ENCODE results near the gene SLC39A8. TPM values are rescaled to one million over a fixed set of nuclear protein-coding genes. Genes with fewer than 3 reads are reported as not detected.

Gene SLC39A8
- total and polyA plus RNA-seq, 2 donors = 23.0 to 28.2 TPM

DNA sequence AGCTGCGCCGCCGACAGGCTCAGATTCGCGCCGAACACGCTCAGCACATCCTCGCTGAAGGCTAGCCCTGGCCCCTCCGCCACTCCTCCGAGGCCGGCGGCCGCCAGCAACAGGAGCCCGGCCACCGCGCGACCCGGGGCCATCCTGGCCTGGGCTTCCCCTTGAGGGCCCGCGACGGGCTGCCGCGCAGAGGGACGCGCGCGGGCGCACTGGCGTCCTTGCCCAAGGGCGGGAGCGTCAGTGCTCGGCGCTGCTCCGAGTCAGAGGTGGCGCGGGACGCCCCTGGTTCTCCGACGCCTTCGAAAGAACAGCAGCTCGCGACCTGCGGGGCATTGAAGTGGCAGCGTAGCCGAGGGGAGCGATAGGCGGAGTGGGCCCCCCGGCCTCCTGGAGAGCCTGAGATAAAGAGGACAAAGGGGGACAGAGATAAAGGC, 745 bp downstream of the SLC39A8 start:
- H3K27ac ChIP-seq (ENCODE audit: low read depth in 1 of 2, low read length in 1 of 2) = peak overlapping the region; percentile 77 to 94
- H3K4me1 ChIP-seq (ENCODE audit: control insufficient read depth in 2 of 2, insufficient read depth in 2 of 2, low read length in 2 of 2) = peaks cover 3 to 28% of the 10 kb centered on the region in 2 donors
- H3K36me3 ChIP-seq (ENCODE audit: control insufficient read depth in 2 of 2, insufficient read depth in 2 of 2, low read length in 1 of 2) = no peaks in the 10 kb centered on the region
- H3K9me3 ChIP-seq (ENCODE audit: control insufficient read depth in 2 of 2, insufficient read depth in 1 of 2, low read length in 1 of 2) = no peaks in the 10 kb centered on the region
- peak in 7 of 9 donors; percentile 36 to 82 (median 47) for DNase-seq (ENCODE audit: low read depth in 6 of 9, low spot score in 9 of 9)
- peak overlapping the region; percentile 50 to 79 for H3K4me3 ChIP-seq (ENCODE audit: low read length in 2 of 2)
- under 1% methylated on average over 48 of the region's 48 CpGs for WGBS
- no peaks in the 10 kb centered on the region for H3K27me3 ChIP-seq (ENCODE audit: control insufficient read depth in 2 of 2, insufficient read depth in 1 of 2, low read length in 1 of 2)

DNA sequence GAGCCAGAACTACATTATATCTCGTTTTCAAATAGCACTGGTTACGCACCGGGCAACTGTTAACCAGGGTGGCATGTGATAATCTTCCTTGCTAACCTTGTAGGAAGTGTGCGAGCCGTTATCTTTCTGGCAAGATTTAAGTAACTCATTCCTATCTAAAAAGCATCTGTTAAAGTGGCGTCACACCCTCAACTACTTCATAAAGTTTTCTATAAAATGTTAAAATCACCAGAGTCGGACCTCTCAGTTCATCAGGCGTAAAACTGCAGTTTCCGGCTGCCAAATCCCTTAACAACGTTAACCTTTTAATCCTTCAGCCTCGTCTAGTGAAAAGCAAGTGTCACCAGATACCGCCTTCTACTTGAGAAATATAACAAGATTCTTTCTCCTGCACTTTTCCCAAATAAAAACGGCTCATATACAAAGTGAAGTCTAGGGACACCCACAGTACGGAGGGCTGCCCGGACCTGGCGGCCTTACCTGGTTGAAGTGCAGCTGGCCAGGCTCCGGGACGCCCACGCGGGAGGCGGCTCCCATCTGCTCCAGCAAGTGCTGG, 1.2 kb downstream of the SLC39A8 start:
- peaks cover 0 to 2% of the 10 kb centered on the region in 2 donors for H3K36me3 ChIP-seq (ENCODE audit: control insufficient read depth in 2 of 2, insufficient read depth in 2 of 2, low read length in 1 of 2)
- H3K27me3 ChIP-seq (ENCODE audit: control insufficient read depth in 2 of 2, insufficient read depth in 1 of 2, low read length in 1 of 2) = no peaks in the 10 kb centered on the region
- peak overlapping the region; percentile 77 to 94 for H3K27ac ChIP-seq (ENCODE audit: low read depth in 1 of 2, low read length in 1 of 2)
- H3K4me3 ChIP-seq (ENCODE audit: low read length in 2 of 2) = peak overlapping the region; percentile 50 to 79
- no peaks in the 10 kb centered on the region for H3K9me3 ChIP-seq (ENCODE audit: control insufficient read depth in 2 of 2, insufficient read depth in 1 of 2, low read length in 1 of 2)
- WGBS = under 1% methylated on average over 21 of the region's 21 CpGs
- peak in 7 of 9 donors; percentile 8 to 71 (median 41) for DNase-seq (ENCODE audit: low read depth in 6 of 9, low spot score in 9 of 9)
- peaks cover 3 to 28% of the 10 kb centered on the region in 2 donors for H3K4me1 ChIP-seq (ENCODE audit: control insufficient read depth in 2 of 2, insufficient read depth in 2 of 2, low read length in 2 of 2)

DNA sequence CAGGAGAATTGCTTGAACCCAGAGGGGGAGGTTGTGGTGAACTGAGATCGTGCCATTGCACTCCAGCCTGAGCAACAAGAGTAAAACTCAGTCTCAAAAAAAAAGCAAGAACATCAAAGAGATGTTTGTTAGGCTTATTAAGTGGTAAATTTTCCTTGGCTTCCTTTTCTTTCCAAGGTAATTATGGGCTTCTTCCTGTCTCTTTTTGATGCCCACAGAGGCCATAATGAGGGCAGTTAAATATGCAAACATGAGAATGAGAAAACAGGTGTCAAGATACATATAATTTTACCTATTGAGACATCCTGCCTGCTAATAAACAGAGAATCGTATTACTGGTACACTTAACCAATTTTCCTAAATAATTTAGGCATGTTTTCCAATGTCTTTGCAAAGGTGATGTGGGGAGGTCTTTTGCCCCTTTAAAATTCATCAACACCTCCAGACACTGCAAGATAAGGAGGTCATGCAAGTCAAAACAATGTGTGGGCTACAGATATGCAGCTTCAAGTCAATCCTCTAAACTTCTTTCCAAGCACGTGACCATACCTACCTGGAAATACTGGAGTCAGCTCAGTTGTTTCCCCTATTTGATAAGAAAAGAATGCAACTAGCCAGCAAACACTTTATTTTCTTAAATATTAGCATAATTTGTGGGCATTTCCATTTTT, 2.7 kb downstream of the SLC39A8 start:
- Histone ChIP-seq H3K27ac (ENCODE audit: low read depth in 1 of 2, low read length in 1 of 2) (no peak overlapping the region), H3K36me3 (ENCODE audit: control insufficient read depth in 2 of 2, insufficient read depth in 2 of 2, low read length in 1 of 2) (peaks cover 0 to 2% of the 10 kb centered on the region in 2 donors), H3K4me3 (ENCODE audit: low read length in 2 of 2) (no peak overlapping the region), H3K9me3 (ENCODE audit: control insufficient read depth in 2 of 2, insufficient read depth in 1 of 2, low read length in 1 of 2) (no peaks in the 10 kb centered on the region), H3K4me1 (ENCODE audit: control insufficient read depth in 2 of 2, insufficient read depth in 2 of 2, low read length in 2 of 2) (peaks cover 3 to 28% of the 10 kb centered on the region in 2 donors), H3K27me3 (ENCODE audit: control insufficient read depth in 2 of 2, insufficient read depth in 1 of 2, low read length in 1 of 2) (no peaks in the 10 kb centered on the region)
- DNase-seq (ENCODE audit: low read depth in 6 of 9, low spot score in 9 of 9) = no peak
- 69% methylated on average over 3 of the region's 3 CpGs for WGBS

- Histone ChIP-seq H3K27me3 (ENCODE audit: control insufficient read depth in 2 of 2, insufficient read depth in 1 of 2, low read length in 1 of 2) (no peaks in the 10 kb centered on the region), H3K9me3 (ENCODE audit: control insufficient read depth in 2 of 2, insufficient read depth in 1 of 2, low read length in 1 of 2) (no peaks in the 10 kb centered on the region), H3K36me3 (ENCODE audit: control insufficient read depth in 2 of 2, insufficient read depth in 2 of 2, low read length in 1 of 2) (peaks cover 2% of the 10 kb centered on the region in 2 donors), H3K4me3 (ENCODE audit: low read length in 2 of 2) (no peak overlapping the region), H3K4me1 (ENCODE audit: control insufficient read depth in 2 of 2, insufficient read depth in 2 of 2, low read length in 2 of 2) (peaks cover 3 to 24% of the 10 kb centered on the region in 2 donors), H3K27ac (ENCODE audit: low read depth in 1 of 2, low read length in 1 of 2) (no peak overlapping the region)
- no peak for DNase-seq (ENCODE audit: low read depth in 6 of 9, low spot score in 9 of 9)
Observed at GRCh38 chr4:102341201-102341600, 4.1 kb downstream of the SLC39A8 start.

- Histone ChIP-seq H3K27me3 (ENCODE audit: control insufficient read depth in 2 of 2, insufficient read depth in 1 of 2, low read length in 1 of 2) (no peaks in the 10 kb centered on the region), H3K27ac (ENCODE audit: low read depth in 1 of 2, low read length in 1 of 2) (no peak overlapping the region), H3K36me3 (ENCODE audit: control insufficient read depth in 2 of 2, insufficient read depth in 2 of 2, low read length in 1 of 2) (peaks cover 2% of the 10 kb centered on the region in 2 donors), H3K4me1 (ENCODE audit: control insufficient read depth in 2 of 2, insufficient read depth in 2 of 2, low read length in 2 of 2) (peaks cover 3 to 11% of the 10 kb centered on the region in 2 donors), H3K4me3 (ENCODE audit: low read length in 2 of 2) (no peak overlapping the region), H3K9me3 (ENCODE audit: control insufficient read depth in 2 of 2, insufficient read depth in 1 of 2, low read length in 1 of 2) (no peaks in the 10 kb centered on the region)
- DNase-seq (ENCODE audit: low read depth in 6 of 9, low spot score in 9 of 9) = no peak
- WGBS = 97% methylated on average over 1 of the region's 1 CpG
Observed at GRCh38 chr4:102339018-102339417, 6.3 kb downstream of the SLC39A8 start.

- H3K27ac ChIP-seq (ENCODE audit: low read depth in 1 of 2, low read length in 1 of 2) = no peak overlapping the region
- 98% methylated on average over 8 of the region's 8 CpGs for WGBS
Observed at GRCh38 chr4:102338405-102338804, 6.9 kb downstream of the SLC39A8 start.

DNA sequence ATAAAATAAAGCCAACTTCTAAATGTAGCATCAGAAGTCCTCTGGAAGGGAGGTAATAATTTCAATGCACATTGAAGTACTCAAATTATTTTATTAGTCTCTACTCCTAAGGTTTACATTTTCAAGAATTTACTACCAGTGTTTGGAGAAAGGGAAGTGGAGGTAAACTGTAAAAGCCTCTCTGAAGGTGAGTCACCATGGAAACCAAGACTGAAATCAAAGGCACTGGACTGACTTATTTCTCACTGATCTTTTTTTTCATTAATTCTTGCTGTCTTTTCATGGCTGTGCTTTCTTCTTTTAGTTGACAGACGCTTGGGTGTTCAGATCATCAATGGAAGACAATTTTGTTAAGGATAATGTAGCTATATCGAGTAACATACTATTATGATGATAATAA, 9.7 kb downstream of the SLC39A8 start:
- Histone ChIP-seq H3K4me1 (ENCODE audit: control insufficient read depth in 2 of 2, insufficient read depth in 2 of 2, low read length in 2 of 2) (no peaks in the 10 kb centered on the region), H3K36me3 (ENCODE audit: control insufficient read depth in 2 of 2, insufficient read depth in 2 of 2, low read length in 1 of 2) (peaks cover 2% of the 10 kb centered on the region in 2 donors), H3K9me3 (ENCODE audit: control insufficient read depth in 2 of 2, insufficient read depth in 1 of 2, low read length in 1 of 2) (no peaks in the 10 kb centered on the region), H3K27me3 (ENCODE audit: control insufficient read depth in 2 of 2, insufficient read depth in 1 of 2, low read length in 1 of 2) (no peaks in the 10 kb centered on the region), H3K4me3 (ENCODE audit: low read length in 2 of 2) (no peak overlapping the region), H3K27ac (ENCODE audit: low read depth in 1 of 2, low read length in 1 of 2) (no peak overlapping the region)
- peak in 1 of 9 donors; percentile 39 for DNase-seq (ENCODE audit: low read depth in 6 of 9, low spot score in 9 of 9)
- WGBS = 79% methylated on average over 2 of the region's 2 CpGs

More at GRCh38 chr4:102338405-102338804, 6.9 kb downstream of the SLC39A8 start:
- no peak overlapping the region for H3K4me3 ChIP-seq (ENCODE audit: low read length in 2 of 2)
- peaks cover 2 to 7% of the 10 kb centered on the region in 2 donors for H3K4me1 ChIP-seq (ENCODE audit: control insufficient read depth in 2 of 2, insufficient read depth in 2 of 2, low read length in 2 of 2)
- no peaks in the 10 kb centered on the region for H3K9me3 ChIP-seq (ENCODE audit: control insufficient read depth in 2 of 2, insufficient read depth in 1 of 2, low read length in 1 of 2)
- no peak for DNase-seq (ENCODE audit: low read depth in 6 of 9, low spot score in 9 of 9)
- no peaks in the 10 kb centered on the region for H3K27me3 ChIP-seq (ENCODE audit: control insufficient read depth in 2 of 2, insufficient read depth in 1 of 2, low read length in 1 of 2)
- peaks cover 2% of the 10 kb centered on the region in 2 donors for H3K36me3 ChIP-seq (ENCODE audit: control insufficient read depth in 2 of 2, insufficient read depth in 2 of 2, low read length in 1 of 2)

DNA sequence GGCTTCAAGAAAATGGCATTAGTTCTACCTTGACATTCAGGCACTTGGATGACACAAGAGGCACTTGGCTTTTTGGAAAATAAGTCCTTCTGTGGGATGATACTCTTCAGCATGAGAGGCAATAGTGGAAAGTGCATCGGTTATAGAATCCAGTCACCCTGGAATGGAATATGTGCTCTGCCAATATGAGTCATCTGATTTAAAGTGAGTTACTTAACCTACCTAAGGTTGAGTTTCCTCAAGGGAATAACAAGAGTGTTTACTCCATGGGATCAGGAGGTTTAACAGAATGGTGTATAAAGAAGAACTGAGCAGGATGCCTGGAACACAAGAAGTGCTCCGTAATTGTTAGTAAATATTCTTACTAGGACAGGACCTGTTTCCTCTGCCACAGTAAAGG, 10.7 kb downstream of the SLC39A8 start:
- H3K36me3 ChIP-seq (ENCODE audit: control insufficient read depth in 2 of 2, insufficient read depth in 2 of 2, low read length in 1 of 2) = peaks cover 2% of the 10 kb centered on the region in 2 donors
- no peak overlapping the region for H3K4me3 ChIP-seq (ENCODE audit: low read length in 2 of 2)
- DNase-seq (ENCODE audit: low read depth in 6 of 9, low spot score in 9 of 9) = no peak
- H3K27me3 ChIP-seq (ENCODE audit: control insufficient read depth in 2 of 2, insufficient read depth in 1 of 2, low read length in 1 of 2) = no peaks in the 10 kb centered on the region
- H3K4me1 ChIP-seq (ENCODE audit: control insufficient read depth in 2 of 2, insufficient read depth in 2 of 2, low read length in 2 of 2) = no peaks in the 10 kb centered on the region
- H3K9me3 ChIP-seq (ENCODE audit: control insufficient read depth in 2 of 2, insufficient read depth in 1 of 2, low read length in 1 of 2) = no peaks in the 10 kb centered on the region
- H3K27ac ChIP-seq (ENCODE audit: low read depth in 1 of 2, low read length in 1 of 2) = no peak overlapping the region
- 99% methylated on average over 2 of the region's 2 CpGs for WGBS

DNA sequence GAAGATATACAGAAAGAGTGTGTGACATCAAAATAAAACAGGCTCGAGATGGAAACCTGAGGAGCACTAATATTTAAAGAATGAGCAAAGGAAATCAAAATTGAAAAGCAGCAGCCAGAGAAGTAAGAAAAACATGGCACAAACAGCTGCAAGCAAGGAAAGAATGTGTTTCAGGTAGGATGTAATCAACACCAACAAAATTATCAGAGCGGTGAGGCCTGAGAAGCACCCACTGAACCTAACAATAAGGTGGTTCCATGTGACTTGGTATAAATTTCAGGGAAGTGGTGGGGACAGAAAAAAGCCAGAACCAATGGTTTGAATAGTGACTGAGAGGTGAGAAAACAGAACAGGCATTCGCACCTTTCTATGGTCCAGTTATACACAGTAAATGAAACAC, 11.5 kb downstream of the SLC39A8 start:
- Histone ChIP-seq H3K27ac (ENCODE audit: low read depth in 1 of 2, low read length in 1 of 2) (no peak overlapping the region), H3K9me3 (ENCODE audit: control insufficient read depth in 2 of 2, insufficient read depth in 1 of 2, low read length in 1 of 2) (no peaks in the 10 kb centered on the region), H3K27me3 (ENCODE audit: control insufficient read depth in 2 of 2, insufficient read depth in 1 of 2, low read length in 1 of 2) (no peaks in the 10 kb centered on the region), H3K4me3 (ENCODE audit: low read length in 2 of 2) (no peak overlapping the region), H3K4me1 (ENCODE audit: control insufficient read depth in 2 of 2, insufficient read depth in 2 of 2, low read length in 2 of 2) (no peaks in the 10 kb centered on the region), H3K36me3 (ENCODE audit: control insufficient read depth in 2 of 2, insufficient read depth in 2 of 2, low read length in 1 of 2) (peaks cover 0 to 2% of the 10 kb centered on the region in 2 donors)
- no peak for DNase-seq (ENCODE audit: low read depth in 6 of 9, low spot score in 9 of 9)
- 98% methylated on average over 3 of the region's 3 CpGs for WGBS

Measured in thymus (tissue), 11 donors.